GM12892 (cell line): ENCODE results near the gene TLX3.
A peak's percentile ranks its signal among the peaks of the same experiment; 100 is the strongest.

Experiments
- DNase-seq: peaks from one replicate; pipeline ENCODE4 v3.0.0; 2011; ENCODE audit not compliant: insufficient read length
- FAIRE-seq: peaks from 2 replicates; lab custom pipeline; 2011; peaks lifted over from hg19 to GRCh38; lab: Jason Lieb, UNC
- POLR2A ChIP-seq: IDR thresholded peaks from 2 replicates; pipeline ENCODE4 v1.6.1; 2011; ENCODE audit warnings: low read depth, low read length, control low read depth
- POLR2AphosphoS5 ChIP-seq: IDR thresholded peaks from 2 replicates; pipeline ENCODE4 v1.6.1; 2011; ENCODE audit warnings: low read depth, low read length, control low read depth
- TAF1 ChIP-seq: IDR thresholded peaks from 2 replicates; pipeline ENCODE4 v1.6.1; 2011; ENCODE audit warnings: low read depth, mild to moderate bottlenecking, control low read depth, low read length, borderline replicate concordance

The TLX3 gene

DNA sequence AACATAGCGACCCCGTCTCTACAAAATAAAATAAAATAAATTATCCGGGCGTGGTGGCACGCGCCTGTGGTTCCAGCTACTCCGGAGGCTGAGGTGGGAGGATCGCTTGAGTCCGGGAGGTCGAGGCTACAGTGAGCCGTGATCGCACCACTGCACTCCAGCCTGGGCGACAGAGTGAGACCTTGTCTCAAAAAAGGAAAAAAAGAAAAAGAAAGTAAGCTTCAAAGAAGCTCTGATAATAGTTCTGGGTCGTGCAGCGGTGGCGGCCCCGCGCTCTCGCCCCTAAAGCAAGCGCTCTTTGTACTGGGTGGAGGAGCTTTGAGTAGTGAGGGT lies 6.8 kb downstream of the TLX3 start:
- no peak for FAIRE-seq
- TF ChIP-seq TAF1 (no peak), POLR2A (no peak), POLR2AphosphoS5 (no peak)
- DNase-seq, result no peak

DNA sequence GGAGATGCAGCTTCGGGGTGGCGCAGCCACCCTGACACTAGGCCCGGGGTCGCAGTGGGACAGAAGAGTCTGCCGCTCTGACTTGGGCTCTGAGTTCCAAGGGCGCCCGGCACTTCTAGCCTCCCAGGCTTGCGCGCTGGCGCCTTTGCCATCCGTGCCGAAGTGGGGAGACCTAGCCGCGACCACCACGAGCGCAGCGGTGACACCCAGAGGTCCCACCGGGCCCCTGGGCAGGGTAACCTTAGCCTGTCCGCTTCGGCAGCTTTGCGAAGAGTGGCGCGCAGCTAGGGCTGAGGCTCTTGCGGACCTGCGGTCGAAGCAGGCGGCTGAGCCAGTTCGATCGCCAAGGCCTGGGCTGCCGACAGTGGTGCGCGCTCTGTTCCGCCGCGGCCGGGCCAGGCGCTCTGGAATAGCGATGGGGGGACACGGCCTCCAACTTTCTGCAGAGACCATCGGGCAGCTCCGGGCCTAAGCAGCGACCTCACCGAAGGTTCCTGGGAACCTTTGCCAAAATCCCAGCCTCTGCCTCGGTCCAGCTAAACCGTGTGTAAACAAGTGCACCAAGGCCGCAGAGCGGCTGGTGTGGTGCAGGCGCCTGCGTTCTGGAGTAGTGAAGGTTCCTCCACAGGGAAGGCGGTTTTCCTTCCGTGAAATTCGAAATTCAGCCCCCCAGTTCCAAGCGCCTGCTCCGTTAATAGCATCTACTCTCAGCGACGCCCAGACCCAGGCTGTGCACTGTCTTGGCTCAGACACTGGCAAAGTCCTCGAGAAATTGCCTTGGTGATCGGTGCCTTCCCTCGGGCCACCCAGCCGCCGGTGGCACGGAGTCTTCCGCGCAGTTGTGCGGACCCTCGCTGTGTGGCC lies 7.4 kb downstream of the TLX3 start:
- no peak for DNase-seq
- FAIRE-seq, result no peak
- no peak for TF ChIP-seq POLR2AphosphoS5
- TF ChIP-seq POLR2A, result no peak
- no peak for TF ChIP-seq TAF1

DNA sequence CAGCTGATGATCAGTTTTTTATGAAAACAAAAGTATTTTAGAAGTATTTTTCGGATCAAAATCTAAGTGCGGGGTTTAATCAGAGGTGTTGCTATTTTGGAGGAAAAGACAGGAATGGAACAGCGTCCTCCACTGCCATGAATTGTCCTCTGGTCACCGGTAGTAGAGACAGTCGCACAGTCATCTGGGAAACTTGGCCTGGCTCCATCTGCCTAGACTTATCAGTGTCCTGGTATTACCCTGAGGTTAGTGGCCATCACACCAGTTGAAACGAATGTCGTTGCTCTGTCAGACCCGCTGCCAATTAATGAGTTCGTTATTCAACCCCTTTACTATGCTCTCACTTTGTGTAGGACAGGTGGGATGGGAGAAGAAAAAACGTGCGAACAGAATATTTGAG lies 8.2 kb downstream of the TLX3 start:
- TF ChIP-seq TAF1 (no peak), POLR2A (no peak), POLR2AphosphoS5 (no peak)
- FAIRE-seq (no peak), DNase-seq (no peak)

DNA sequence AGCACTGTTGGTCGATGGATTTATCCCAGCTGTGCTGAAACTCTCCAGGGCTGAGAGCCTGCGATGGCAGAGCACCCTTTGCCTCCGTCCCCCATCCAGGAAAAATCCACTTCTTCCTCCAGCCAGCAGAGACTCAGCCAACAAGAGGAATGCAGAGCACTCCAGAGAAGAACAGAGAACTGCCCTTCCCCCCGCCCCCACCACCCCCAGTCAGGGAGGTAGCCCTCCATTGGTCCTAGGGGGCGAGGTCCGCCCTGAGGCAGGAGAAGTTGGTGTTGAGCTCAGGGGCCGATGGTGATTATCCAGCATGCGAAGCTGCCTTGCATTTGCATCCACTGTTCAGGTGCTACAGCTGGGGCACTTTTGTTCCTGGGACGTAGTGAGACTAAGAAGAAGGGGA lies 9.0 kb downstream of the TLX3 start:
- no peak for FAIRE-seq
- no peak for DNase-seq
- no peak for TF ChIP-seq TAF1
- no peak for TF ChIP-seq POLR2A
- TF ChIP-seq POLR2AphosphoS5, result no peak

DNA sequence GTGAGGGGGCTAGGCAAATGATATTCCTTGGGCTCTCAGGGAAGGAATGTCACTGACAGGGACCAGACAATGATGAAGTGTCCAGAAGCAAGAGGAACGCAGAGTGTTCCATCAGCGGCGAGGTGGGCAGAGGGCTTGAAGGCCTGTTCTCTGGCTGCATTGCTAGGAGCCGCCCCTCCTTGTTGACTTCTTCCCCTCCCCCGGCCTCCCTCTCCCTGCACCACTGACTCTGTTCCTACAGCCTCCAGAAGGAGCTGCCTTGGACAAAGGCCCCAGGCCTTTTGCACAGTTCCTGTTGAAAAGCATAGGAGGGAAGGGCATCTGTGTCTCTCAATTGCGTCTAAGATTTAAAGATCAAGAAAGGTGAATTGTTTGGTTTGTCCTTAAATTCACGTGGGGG lies 12.4 kb downstream of the TLX3 start:
- DNase-seq (no peak), FAIRE-seq (no peak)
- no peak for TF ChIP-seq POLR2A

DNA sequence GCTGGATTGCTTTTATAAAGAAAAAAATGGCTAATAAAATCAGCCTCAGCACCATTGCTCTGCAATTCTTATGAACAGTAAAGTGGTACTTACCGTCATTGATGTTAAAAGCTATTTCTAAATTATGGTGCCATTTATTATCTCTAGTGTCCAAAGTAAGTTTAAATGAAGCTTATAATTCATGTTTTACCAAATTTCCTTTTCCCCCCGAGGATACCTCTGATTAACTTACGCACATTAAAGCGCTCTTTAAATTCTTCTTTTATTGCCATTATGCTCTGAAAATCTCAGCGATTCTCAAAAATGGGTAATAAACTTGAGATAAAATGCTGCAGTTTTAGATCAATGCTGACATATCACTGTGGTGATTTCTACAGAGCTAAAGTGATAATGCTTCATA lies 13.5 kb downstream of the TLX3 start:
- TF ChIP-seq POLR2AphosphoS5, result no peak
- TF ChIP-seq POLR2A, result no peak
- no peak for TF ChIP-seq TAF1
- DNase-seq (no peak), FAIRE-seq (no peak)

DNA sequence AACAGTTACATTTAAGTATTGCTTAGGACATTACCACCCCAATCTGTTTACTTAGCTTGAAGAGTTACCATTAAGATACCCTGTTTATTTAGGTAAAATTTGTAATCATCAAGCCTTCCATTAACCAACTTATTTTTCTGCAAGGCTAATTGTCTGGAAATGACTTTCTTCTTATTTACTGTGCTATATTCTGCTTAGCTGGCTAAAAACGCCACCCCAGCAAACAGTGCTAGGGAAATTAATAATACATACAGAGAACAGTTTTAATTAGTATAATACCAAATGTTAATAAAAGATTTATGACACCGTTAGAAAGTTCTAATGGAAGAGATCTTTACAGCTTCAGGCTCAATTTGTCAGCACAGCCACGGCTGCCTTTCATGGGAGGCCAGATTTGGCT lies 14.0 kb downstream of the TLX3 start:
- no peak for DNase-seq
- TF ChIP-seq POLR2A (no peak), TAF1 (no peak), POLR2AphosphoS5 (no peak)
- FAIRE-seq, result no peak

DNA sequence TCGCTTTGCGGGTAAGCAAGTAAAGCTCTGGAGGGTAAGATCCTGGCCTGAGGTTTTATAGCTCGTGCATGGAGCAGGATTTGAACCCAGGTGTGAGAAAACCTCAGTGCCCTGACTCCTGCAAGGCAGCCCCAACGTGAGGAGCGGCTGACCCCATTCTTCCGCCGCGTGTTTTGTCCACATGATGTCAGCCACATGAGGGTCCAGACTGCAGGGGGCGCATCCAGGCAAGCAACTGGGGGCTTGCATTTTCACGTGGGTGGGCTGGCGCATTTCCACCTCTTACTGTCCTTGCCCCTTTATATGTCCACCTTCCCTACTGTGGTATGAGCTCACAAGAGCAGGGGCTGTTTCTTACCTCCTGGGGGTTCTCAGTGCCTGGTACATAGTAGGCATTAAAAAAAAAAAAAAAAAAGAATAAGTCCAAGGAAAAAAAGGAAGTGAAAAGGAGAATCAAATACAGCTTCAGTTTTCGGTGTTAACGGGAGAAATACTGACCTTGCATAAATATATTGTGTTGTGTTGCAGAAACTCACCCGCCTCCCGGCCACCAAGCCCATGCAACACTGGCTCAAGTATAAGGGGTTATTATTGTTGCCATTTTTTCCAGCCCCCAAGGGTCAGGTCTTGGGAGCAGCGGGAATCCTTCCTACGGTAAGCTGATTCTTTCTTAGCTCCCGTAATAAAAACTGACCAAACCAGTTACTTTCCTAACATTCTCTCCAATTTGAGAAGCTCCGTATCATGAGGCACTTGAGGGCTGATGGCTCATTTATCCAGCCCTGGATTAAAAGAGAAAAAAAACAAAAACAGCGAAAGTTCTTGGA lies 15.0 kb downstream of the TLX3 start:
- DNase-seq, result no peak
- TF ChIP-seq POLR2AphosphoS5 (no peak), TAF1 (no peak), POLR2A (no peak)
- FAIRE-seq, result no peak

DNA sequence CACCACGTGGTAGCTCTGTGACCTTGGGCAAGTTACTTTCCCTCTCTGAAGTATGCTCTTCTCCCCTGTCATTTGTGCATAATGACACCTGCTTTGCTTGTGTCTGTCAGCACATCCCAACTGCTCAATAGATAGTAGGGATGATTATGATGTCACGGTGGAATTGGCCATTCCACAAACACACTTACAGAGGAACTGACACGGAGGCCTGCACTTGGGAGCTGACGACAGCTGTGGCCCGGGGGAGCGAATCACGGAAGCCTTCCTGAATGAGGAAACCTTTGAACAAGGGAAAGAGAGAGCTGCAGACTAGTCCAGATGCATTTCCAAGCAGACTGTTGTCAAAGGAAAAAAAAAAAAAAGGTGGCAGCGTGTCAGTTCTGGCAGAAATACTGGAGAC lies 21.0 kb downstream of the TLX3 start:
- FAIRE-seq, result no peak
- DNase-seq, result no peak
- TF ChIP-seq POLR2A (no peak), TAF1 (no peak), POLR2AphosphoS5 (no peak)

DNA sequence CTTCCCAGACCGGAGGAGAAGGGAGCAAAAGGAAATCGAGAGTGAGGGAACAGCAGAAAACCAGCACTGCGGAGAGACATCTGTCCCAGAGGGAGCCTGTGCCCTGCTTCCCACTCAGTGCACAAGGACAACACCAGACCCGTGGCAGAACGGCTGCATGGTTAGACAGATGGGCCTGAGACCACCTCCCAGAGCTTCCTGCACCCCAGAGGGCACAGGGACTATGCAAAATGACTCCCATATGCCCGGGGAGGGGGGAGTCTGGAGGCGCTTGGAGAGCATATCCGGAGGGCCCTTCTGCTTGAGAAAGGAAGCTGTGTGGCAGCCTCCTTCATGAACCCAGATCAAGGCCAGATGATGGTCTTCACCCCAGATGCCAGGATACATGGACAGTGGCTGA lies 26.6 kb downstream of the TLX3 start:
- FAIRE-seq, result no peak
- TF ChIP-seq TAF1 (no peak), POLR2AphosphoS5 (no peak), POLR2A (no peak)

DNA sequence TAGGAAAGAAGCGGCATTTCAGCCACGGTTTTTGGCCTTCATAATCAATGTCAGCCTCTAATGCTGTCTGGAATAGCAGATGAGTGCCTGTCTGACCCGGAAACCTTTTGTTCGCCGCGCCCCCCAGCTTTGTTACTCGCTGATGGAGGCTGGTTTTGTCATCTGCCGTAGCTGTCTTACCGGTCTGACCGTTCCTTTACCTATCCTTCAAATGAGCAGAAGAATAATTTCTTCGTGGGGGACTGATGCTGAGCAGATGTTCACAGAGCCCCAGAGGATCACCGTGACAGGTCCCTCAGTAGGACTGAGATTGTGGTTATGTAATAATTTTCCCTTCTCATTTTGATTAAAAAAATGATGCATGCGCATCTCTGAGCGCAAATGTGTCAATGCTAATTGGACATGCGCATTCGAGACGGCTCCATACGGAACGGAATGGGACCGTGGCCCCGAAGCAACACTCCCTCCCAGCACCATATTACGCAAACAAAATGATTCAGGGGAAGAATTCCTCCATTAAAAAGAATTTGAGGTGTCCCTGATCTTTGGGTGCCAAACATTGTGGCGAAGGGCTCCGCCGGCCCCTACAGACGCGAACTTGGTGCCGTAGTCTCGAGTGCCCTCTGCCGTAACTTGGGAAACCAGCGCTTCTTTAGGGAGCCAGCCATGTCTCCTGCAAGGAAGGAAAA lies 27.6 kb downstream of the TLX3 start:
- DNase-seq (no peak), FAIRE-seq (peak; percentile 24)
- no peak for TF ChIP-seq POLR2AphosphoS5
- no peak for TF ChIP-seq POLR2A
- no peak for TF ChIP-seq TAF1

More for the DNA sequence above, 26.6 kb downstream of the TLX3 start:
- DNase-seq, result no peak
